Measurements from ENCODE around the gene TBC1D21.

TBC1D21 gene

GRCh38 chr15:73862276-73862675 lies 11.1 kb upstream of the TBC1D21 start:
- no peak for DNase-seq

GRCh38 chr15:73865379-73865778 lies 8.0 kb upstream of the TBC1D21 start:
- DNase-seq, result no peak

GRCh38 chr15:73865904-73866303 lies 7.5 kb upstream of the TBC1D21 start:
- DNase-seq, result no peak

GRCh38 chr15:73866481-73866880 lies 6.9 kb upstream of the TBC1D21 start:
- DNase-seq, result no peak

- no peak for DNase-seq
Observed at GRCh38 chr15:73866881-73867410, 6.4 kb upstream of the TBC1D21 start.

GRCh38 chr15:73867426-73867825 lies 5.9 kb upstream of the TBC1D21 start:
- DNase-seq, result no peak

- DNase-seq, result no peak
Observed at GRCh38 chr15:73867956-73868355, 5.4 kb upstream of the TBC1D21 start.

GRCh38 chr15:73869216-73869995 lies 4.0 kb upstream of the TBC1D21 start:
- DNase-seq, result no peak

- no peak for DNase-seq
Observed at GRCh38 chr15:73870700-73871408, 2.5 kb upstream of the TBC1D21 start.

- DNase-seq, result no peak
Observed at GRCh38 chr15:73872346-73872745, 1.0 kb upstream of the TBC1D21 start.

GRCh38 chr15:73873889-73874511 lies 636 bp downstream of the TBC1D21 start:
- DNase-seq, result peak; percentile 17 to 36

- DNase-seq, result no peak
Observed at GRCh38 chr15:73879426-73879825, 6.1 kb downstream of the TBC1D21 start.

- no peak for DNase-seq
Observed at GRCh38 chr15:73881579-73882320, 8.4 kb downstream of the TBC1D21 start.

- DNase-seq, result no peak
Observed at GRCh38 chr15:73882761-73883419, 9.5 kb downstream of the TBC1D21 start.

- DNase-seq, result no peak
Observed at GRCh38 chr15:73884159-73884558, 10.8 kb downstream of the TBC1D21 start.

GRCh38 chr15:73885954-73886700 lies 12.8 kb downstream of the TBC1D21 start:
- no peak for DNase-seq

GRCh38 chr15:73886717-73887345 lies 13.5 kb downstream of the TBC1D21 start:
- DNase-seq, result no peak

GRCh38 chr15:73887481-73887880 lies 14.1 kb downstream of the TBC1D21 start:
- DNase-seq, result no peak

GRCh38 chr15:73888224-73889041 lies 15.1 kb downstream of the TBC1D21 start:
- no peak for DNase-seq

Data from stimulated activated CD4-positive, alpha-beta T cell treated with anti-CD3 and anti-CD28 coated beads, Interleukin-2, amount 100 ng/mL, for 48 hours (primary cell).